G401.6 (cell line): ENCODE measurements around the gene KCNAB1.
A peak's percentile ranks its signal among the peaks of the same experiment; 100 is the strongest.

Source experiments
- FAIRE-seq: peaks from 2 replicates; lab custom pipeline; 2012; peaks lifted over from hg19 to GRCh38; lab: Jason Lieb, UNC

Gene KCNAB1

DNA sequence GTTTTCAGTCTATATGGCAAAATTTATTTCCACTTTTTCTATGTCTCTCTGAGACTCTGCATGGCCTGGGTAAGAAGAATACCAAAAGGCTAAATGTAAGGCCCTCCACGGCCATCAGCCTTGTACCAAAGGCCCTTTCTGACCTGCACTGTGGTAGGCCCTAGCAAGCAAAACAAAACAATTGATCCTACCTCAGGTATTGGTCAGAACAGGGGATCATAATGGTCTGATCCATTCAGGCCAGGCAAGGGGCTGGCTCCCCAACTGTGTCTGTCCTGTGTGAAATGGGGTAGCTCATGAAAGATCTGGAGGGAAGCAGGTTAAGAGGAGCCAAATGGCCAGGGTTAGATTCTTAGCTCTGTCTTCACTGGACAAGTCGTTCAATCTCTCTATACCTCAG, 253.3 kb downstream of the KCNAB1 start:
- no peak for FAIRE-seq

DNA sequence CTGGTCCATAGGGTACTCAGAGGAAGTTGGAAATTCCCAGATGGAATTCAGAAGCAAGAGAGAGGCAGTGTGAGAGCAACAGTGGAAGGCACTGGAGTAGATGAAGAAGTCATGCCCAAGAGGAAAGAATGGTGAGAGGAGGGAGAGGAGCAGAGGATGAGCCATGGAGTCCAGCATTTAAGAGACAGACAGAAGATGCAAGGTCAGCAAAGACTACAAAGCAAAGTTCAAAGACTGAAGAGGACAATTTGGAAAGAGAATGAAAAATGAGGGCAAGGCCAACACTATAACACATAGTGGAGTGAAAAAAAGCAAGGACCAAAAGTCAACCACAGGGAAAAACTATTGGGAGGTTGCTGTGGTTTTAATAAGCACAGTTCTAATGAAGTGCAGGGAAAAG, 255.8 kb downstream of the KCNAB1 start:
- no peak for FAIRE-seq

DNA sequence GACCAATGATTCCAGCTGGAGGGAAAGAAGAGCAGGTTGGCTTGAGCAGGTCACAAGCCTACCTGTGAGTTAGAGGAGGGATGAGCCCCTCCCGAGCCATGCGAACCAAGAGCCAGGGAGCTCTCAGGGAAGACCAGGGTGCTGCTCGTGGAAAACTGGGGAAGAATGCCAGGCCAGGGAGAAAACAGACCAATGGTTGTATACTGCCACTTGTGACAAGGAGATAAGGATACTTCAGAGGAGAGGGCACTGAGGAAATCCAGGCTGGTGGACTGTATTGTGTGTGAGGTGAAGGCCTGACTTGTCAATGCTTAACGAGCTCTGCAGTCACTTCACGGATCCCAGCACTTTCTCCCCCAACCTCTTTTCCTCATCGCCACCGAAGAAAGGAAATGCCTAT, 256.9 kb downstream of the KCNAB1 start:
- no peak for FAIRE-seq

DNA sequence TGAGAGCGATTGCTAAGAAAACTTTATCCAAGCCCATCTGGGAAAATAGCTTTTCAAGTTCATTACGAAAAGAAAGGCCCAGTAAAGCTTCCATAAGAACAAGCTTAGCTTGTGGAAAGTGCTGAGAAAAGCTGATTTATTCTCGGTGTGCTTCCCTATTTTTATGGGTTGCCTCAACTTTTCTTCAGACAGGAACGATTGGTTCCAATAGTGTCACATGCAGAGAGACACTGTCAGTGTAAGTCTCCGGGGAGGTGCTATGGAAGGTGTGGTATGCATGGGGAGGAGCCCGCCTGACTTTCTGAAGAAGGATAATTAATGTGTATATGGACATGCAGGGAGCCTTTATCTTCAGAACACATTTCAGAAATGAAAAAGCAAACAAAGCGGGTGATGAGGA, 257.3 kb downstream of the KCNAB1 start:
- no peak for FAIRE-seq

DNA sequence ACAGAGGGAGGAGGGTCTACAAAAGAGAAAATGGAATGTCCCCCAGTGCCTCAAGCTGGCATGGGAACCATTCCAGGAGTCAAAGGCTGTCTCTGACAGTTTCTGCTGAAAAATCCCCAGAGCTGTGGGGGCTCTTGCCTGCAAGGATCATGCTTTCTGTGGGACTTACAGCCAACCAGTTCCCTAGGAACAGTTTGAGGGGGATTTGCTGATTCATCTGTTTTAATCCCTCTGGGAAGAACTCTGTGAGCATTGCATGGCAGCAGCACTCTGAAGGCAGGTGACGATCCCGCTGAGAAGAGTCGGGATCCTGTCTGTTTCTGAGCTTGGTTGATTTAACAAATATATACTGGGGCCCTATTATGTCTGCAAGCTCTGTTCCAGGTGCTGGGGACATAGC, 258.5 kb downstream of the KCNAB1 start:
- no peak for FAIRE-seq

DNA sequence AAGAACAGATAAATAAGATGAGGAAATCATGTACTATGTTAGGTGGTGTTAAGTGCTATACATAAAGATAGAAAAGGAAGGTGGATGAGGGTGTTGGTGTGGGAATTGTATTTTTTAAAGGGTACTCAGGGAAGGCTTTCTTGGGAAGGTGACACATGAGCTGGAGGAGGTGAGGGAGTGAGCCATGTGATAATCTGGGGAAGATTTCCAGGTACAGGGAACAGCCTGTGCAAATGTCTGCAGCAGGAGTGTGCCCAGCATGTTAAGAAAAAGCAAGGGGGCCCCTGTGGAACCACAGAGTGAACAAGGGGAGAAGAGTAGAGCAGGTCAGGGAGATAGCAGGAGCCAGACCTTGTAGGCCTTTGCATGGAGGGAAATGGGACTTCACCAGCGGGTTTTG, 258.9 kb downstream of the KCNAB1 start:
- no peak for FAIRE-seq

DNA sequence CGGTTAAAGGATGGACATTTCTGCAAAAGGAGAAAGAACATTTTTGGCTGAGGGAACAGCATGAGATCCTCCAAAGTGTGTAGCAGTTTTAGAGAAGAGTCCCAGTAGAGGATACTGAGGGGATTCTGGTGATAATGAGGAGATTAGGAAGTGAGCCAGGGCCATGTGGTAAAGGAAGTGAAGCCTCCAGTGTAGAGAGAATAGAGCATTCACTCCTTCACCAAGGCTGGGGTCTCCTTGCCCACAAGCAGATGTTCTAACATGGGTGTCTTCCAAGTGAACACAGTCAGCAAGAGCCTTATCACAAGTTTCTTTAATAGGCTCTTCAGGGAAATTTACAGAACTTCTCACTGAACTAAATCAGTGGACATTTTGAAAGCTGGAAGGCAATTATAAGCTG, 260.9 kb downstream of the KCNAB1 start:
- no peak for FAIRE-seq

DNA sequence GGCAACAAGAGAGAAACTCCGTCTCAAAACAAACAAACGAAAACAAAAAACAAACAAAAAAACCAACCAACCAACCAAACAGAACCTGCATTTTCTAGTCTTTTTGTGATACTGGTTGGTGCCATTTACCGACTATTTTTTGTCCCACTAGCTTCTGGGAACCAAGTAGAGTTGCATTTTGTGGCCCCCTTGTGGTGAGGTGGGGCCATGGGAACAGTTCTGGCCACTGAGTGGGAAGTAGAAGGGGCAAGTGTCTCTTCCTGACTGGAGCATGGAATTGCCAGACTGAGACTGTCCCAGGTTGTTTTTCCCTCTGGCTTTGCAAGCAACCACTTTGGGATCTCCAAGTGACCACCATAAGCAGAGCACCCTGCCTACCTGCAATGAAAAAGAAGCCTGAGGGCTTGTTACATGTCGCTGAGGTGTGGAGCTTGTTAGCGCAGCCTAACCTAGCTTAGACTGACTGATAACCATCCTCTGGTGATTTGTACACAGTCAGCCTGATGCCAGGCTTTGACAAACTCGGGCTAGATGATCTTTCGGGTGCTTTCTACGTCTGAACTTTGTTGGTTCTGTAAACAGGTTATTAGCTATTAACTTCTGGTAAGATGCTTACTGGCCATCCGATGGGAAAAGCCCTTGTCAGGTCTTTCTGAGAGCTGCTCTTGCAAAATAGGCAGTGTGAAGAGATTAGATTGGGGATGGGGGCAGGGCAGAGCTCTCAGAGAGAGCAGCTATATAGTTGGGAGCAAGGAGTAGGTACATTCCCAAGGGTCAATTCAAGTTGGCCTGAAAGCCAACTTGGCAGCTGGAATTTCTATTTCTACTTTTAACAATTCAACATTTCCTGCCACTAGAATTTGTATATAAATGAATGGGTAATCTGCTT, 262.3 kb downstream of the KCNAB1 start:
- FAIRE-seq, result peak; percentile 40

DNA sequence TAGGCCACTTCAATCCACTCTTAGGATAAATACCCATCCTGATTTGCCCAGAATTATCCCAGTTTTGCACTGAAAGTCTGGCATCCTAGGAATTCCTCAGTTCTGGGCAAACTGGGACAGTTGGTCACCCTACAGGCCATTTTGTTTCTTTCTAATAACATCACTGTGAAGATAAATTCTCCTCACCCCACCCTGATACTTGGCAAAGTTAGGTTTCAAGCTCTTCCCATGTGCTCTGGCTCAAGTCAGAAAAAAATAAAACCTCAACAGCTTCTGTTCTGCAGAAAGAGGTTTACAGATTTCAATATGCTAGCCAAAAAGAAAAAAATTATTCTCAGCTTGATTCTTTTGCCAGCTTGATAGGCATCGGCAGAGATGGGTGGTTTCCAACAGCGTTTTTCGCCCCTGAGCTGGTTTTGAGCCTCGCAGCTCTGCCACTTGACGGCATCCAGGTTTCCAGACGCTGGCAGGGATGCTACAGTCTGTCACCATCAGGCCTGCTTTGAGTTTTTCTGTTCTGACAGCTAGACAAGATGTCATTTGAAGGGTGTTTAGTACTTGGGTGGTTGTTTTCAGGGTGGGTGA, 263.2 kb downstream of the KCNAB1 start:
- FAIRE-seq, result no peak

DNA sequence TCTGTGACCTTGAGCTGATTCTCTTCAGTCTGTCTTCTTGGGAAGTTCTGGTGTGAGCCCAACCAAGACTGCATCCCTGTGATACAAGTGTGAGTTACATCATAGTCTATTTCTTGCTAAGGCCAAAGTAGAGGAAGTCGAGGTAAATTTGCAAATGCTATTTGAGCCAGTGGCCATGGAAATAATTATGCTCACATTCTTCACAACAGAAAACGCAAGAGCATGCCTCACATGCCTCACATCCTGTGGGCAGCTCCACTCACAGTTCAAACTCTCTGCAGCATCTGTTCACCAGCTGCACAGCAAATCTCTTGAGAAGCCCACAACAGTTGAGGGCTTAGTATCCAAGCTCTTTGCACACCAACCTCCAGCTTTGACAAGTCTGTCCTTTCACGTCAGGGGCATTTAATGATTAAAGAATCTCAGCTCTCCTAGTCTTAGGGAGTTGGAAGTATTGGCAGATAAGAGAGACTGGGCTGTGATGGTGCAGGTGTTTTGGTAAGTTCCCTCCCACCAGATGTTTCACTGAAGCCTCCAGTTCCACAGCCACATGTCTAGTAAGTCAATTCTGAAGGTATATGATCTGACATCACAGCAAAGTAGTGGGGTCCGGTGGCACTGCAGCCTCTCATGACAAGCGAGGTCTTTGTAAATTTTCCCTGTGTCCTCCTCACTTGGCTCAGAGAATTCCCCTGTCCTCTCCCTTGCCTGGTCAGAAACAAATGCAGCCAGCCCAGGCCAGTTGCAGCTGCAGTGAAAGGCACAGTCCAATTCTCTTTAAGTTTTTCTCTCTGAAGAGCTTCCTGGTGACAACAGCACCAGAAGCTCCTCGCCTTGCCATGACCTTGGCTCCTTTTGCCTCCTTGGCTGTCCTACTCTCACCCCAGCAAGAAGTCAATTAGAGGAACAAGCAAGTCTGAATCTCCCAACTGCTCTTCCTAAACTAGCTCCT, 268.4 kb downstream of the KCNAB1 start:
- FAIRE-seq, result no peak

DNA sequence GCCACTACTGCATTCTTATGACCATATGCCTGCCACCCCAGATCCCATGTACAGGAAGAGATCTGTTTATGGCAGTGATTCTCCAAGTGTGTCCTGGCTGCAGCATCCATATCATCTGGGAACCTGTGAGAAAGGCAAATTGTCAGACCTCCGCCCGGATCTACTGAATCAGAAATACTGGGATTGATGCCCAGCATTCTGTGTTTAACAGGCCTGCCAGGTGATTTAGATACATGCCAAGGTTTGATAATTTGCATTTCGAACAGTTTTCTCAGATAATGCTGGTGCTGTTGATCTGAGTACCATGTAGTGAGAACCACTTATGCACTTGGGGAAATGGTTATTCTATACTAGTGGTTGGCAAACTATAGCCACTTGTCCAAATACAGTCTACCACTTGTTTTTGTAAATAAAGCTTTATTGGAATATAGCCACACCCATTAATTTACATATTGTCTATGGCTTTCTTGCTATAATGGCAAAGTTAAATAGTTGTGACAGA, 269.1 kb downstream of the KCNAB1 start:
- no peak for FAIRE-seq

DNA sequence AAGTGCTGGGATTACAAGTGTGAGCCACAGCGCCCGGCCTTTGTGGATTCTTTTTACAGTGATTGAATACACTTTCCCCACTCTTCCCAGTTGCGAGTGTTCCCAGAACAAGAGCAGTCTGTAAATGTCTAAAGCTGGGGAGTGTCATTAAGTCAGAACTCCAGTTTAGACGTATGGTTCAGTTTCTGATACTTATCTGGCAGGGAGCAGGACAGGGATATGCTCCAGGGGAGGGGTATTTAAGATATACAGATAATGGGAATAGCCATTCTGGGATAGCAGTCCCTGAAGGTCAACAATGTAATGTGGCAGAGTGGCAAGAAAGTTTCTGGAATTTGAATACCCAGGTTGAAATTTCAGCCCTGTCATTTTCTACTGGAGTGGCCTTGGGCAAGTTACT, 270.5 kb downstream of the KCNAB1 start:
- no peak for FAIRE-seq

DNA sequence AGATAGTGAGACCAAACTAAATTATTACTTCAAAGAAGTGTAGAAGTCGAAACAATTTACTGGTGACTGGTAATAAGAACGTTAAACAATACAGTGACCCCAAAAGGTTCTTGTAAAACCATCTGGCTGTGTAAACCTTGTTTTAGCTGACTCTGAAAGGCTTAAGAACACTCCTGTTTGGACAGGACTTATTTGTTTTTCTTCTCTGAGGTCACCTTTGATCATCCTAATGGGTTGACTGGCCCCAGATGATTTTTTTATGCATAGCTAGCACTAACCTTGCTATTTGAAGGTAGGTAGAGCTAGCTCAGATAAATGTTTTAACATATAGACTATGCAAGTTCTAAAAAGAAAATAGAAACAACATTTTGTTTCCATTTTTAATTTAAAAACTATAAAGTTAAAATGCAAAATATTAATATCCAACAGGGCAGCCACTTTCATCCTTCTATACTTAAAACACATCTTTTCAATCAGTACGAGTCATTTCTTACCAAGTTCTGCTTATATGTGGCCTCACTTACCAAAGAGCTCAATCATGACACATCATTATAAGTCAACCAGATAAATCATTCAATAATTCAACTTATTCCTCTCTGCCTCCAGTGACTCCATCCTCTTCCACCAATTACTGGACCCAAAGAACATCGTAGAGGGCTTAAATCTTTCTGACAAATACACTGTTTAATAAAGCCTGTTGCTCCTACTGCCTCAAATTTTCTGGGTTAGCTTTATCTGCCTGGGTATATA, 275.8 kb downstream of the KCNAB1 start:
- FAIRE-seq, result no peak

DNA sequence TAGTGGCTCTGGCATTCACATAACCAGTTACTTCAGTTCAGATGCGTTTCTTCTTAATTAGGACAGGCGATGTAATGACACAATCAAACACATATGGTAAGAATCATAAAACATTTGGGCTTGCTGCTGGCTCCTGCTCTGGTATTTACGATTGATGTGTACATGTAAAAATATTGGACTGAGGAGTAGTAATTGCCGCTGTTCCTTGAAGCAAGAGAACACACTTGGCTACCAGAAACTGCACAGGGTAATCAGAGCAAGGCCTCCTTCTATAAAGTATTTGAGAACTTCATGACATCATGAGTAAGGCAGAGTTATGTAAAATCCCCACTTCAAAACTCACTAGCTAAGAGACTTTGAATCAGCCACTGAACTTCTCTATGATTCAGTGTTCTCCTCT, 276.5 kb downstream of the KCNAB1 start:
- no peak for FAIRE-seq

DNA sequence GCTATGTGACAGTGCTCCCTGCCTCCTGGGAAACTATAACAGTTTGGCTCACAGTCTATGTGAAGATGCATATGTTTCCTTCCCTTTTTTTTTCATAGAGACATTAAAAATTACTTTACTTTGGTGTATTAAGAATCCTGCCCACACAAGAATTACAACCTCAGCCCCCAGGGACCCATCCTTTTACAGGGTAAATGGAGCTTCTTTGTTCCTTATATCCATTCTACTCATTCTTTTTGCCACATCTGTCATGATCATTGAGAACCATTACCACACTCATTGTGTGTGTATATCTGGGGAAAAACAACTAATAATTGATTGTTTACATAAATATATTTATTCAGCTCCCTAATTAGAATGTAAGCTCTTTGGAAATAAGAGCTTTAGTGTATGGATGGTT, 277.2 kb downstream of the KCNAB1 start:
- FAIRE-seq, result no peak

DNA sequence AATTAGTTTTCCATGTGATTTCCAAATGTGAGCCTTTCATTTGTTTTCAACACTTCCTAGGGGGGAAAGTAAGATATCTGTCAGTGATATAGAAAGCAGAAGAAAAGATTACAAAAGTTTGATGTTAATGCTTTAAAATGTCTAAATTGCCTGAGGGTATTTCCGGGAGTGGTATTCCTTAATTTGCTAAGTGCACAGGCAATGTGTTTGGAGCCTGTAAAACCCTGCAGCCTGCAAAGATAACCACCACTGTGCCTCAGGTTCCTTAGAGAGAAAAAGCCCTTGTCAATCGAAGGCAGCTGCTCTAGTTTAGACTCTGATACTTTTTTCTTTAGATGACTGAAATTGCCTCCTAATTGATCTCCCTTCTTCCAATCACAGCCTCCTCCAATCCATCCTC, 279.7 kb downstream of the KCNAB1 start:
- no peak for FAIRE-seq

DNA sequence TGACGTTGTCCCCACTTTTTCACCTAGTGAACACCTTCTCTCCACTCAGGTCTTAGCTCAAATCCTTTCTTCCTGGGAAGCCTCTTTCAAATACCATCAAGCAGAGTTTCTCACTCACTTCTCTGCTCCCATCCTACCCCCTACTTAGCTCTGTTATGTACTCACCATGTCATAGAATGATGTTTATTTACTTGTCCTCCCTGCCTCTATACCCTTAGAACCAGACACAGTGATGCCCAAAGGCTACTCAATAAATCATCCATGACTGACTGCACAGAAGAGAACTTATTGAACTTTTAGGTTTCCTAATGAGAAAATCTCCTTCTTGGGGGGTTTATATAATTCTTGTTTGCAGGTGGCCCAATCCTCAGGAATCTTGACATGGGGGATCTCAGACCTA, 280.4 kb downstream of the KCNAB1 start:
- no peak for FAIRE-seq

DNA sequence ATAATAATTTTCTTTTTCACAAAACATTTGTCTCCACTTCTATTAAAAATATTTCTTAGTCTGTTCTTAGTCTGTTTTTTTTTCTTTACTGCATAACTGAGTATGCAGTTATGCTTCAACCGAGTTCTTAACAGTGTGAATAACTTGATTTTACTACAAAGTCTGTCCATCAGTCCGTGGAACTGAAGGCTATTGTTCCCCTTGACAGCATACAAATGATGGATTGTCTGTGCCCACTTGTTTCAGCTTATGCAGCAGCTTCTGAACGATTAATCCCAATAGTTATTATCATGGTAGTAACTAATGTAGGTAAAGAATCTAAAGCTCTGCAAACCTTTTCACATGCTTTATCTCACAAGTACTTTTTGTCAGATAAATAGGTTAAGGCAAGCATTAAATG, 283.8 kb downstream of the KCNAB1 start:
- no peak for FAIRE-seq

DNA sequence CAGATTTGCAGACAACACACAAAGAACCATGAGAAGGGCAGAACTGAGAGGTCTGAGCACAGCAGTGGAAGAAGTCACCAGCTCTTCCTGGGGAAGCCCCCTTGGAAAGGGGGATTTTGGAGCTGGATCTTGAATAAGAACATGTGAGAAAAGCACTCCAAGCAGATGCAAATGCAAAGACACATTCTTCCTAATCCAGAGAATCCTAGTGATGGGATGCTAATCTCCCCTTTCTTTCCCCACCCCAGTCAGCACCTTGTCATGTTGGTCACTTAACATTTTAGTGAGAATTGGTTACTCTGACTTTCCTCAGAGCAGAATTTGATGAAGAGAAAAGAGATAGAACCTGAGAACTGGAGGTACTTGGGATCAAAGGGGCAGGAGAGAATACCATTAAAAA, 286.0 kb downstream of the KCNAB1 start:
- FAIRE-seq, result no peak

DNA sequence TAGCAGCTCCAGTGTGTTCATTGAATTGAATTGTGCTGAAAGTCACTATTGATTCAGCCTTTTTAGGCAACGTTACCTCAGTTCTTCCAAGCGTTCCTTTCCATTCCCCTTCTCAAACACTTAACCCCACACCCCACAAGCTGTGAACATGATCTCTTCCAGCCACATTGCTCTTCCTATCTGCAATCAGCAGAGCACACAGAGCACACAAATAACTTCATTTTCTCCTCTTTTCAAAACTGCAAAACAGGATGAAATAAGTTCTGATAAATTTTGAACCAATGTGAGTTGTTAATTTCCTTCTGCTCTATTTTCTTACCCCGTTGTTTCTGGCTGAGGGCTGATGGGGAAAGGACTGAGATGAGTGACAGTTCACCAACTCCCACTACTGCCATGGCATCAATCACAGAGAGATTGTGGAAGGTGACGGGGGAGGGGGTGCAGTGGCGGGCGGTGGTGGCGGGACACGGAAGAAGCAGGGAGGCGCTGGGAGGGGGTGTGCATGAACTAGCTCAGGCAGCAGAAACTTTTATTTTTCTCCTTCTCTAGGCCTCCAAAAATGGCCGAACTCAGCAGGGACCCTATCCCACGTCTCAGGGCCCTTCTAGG, 287.3 kb downstream of the KCNAB1 start:
- no peak for FAIRE-seq

DNA sequence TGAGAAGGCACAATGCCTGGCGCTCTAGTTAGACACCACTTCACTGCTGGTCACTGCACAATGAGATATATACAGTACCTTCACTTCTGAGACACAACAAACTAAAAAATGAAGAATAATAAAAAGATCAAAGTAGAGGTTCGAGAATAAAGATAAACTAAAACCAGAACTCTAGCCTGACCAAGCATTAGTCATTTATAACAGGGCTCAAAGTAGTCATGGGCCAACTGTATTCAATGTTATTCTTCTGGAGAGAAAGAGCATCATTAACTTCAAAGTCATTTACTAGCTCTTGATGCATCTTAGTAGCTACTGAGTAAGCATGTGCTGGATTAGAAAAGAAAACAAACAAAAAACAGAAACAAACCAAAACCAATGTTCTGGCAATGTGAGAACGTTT, 289.3 kb downstream of the KCNAB1 start:
- no peak for FAIRE-seq

DNA sequence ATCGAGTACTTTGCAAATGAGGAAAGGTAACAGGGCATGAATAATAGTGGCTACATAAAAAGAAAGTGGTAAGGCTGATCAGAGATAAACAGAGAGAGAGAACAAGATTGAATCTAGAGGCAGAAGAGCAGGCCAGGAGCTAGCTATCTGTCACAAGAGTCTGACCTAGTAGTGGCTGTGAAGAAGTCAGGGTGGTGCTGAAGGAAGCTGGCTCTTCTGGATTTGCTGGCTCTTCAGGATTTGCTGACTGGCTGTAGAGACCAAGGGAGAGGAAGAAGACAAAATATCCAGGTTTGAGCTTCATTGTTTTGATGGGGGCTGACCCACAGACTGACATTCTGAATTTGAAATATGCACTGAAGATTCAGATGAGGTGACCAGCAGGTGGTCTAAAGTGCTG, 292.2 kb downstream of the KCNAB1 start:
- FAIRE-seq, result no peak
